Right lobe of liver (tissue), 6 donors: ENCODE measurements around the gene ALDH4A1. TPM values are rescaled to one million over a fixed set of nuclear protein-coding genes. Genes with fewer than 3 reads are reported as not detected.
A peak's percentile ranks its signal among the peaks of the same experiment; 100 is the strongest.

ENCODE experiments used
- ATAC-seq, 4 donors: fragments of 200-7000 bp; cut with Tn5 transposase; one replicate each; pipeline ENCODE4 v1.9.1; 2020; ENCODE audit warnings: mild to moderate bottlenecking in 4 of 4, moderate library complexity in 4 of 4
- DNase-seq, 3 donors: peaks; one replicate each; pipeline ENCODE4 v3.0.0-alpha.2; 2020
- H3K27ac ChIP-seq, 3 donors: fragments of 200-600 bp; one replicate each; pipeline ENCODE4 v1.8.0; 2022
- H3K27me3 ChIP-seq, 2 donors: fragments of 200-600 bp; one replicate each; pipeline ENCODE4 v1.8.0; 2022
- H3K36me3 ChIP-seq, 4 donors: fragments of 200-600 bp; sonication (generic) in 1 of 4; one replicate each; pipeline versions ENCODE4 v1.5.1 to v1.8.0; 2017 to 2022; ENCODE audit warnings: control low read depth in 1 of 4
- H3K4me1 ChIP-seq, 4 donors: fragments of 200-600 bp; sonication (generic) in 1 of 4; one replicate each; pipeline versions ENCODE4 v1.5.1 to v1.8.0; 2017 to 2022; ENCODE audit warnings: control low read depth in 1 of 4
- H3K4me3 ChIP-seq, 3 donors: fragments of 200-600 bp; one replicate each; pipeline ENCODE4 v1.8.0; 2022
- H3K9me3 ChIP-seq, 4 donors: fragments of 200-600 bp; sonication (generic) in 1 of 4; one replicate each; pipeline versions ENCODE4 v1.5.1 to v1.8.0; 2017 to 2022; ENCODE audit warnings: control low read depth in 1 of 4
- POLR2A ChIP-seq: fragments of 450-650 bp; IDR thresholded peaks from one replicate; pipeline ENCODE4 v1.6.1; 2017; ENCODE audit warnings: antibody characterized with exemption, mild to moderate bottlenecking
- WGBS: methylation state at CpG from one replicate; pipeline ENCODE4 v1.1.6; 2018; ENCODE audit warnings: low coverage, low lambda C conversion rate; ENCODE audit not compliant: insufficient coverage; ENCODE audit errors: missing lambda C conversion rate; 5-methylcytosine and 5-hydroxymethylcytosine counted together
- intact Hi-C, 2 donors: fragments of 100-400 bp; cut with DNase I; formaldehyde crosslinking; loops; one replicate each; pipeline versions ENCODE4 v1.11.2 to v1.14.1; 2022
- total RNA-seq, 6 experiments: library from RNA; depleted of rRNA in 2 of 6; stranded (reverse); fragments of >200 nt in 2 of 6; fragmentation: NEBNext Ultra II Directional in 3 of 6; extraction: Animal tissue kit (Norgen Biotek cat#: 25700) in 3 of 6; gene quantifications; one replicate each; pipeline versions ENCODE4 v1.1.0 to v1.2.4, GENCODE V29; 2016 to 2023
- TF ChIP-seq, protein P1 (sequence below), 4 donors: fragments of 200-600 bp in 3 of 4; fragments of 450-650 bp in 1 of 4; IDR thresholded peaks; one replicate each; pipeline versions ENCODE4 v1.5.1 to v1.8.0; 2016 to 2022; ENCODE audit warnings: antibody characterized with exemption in 4 of 4, mild to moderate bottlenecking in 2 of 4
- donor health status: DM: no; HTN: yes; CAD: no.
- donor health status: DM: no; HTN: no; CAD: no.
- donor health status: DM: no; HTN: no; CAD: no.
- donor health status: DM: no; HTN: yes; CAD: no.
- donor health status: DM: no; HTN: yes; CAD: no.

ALDH4A1 gene
- total RNA-seq, 6 experiments from 2014 or later = 218 to 364 (median 265) TPM

DNA sequence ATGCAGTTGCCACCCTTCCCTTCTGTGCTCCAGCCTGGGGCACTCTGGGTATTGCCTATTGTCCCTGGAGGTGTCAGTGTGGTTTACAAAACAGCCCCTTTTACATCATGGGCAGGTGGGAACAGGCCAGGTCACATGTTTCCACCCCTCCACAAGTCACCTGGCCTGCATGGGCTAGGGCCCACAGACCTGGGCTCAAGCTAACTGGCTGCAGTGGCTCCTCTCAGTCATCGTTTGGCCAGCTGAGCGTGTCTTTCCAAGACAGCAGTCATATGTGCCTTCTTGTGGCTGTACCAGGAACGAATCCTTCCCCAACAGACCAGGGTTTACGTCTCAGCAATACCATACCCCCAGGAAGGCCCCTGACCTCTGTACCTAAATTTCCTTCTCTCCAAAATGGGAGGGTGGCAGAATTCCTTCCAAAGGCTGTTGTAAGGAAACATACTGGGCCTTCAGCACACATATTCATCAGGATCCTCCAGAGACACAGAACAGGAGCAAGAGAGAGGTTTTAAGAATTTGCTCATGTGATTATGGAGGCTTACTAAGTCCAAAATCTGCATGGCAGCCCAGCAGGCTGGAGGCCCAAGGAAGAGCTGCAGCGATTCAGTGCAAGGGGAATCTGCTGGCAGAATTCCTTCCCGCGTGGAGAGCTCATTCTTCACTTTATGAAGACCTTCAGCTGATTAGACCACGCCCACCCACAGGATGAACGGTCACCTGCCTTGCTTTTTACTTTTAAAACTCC is 32.3 kb downstream of the ALDH4A1 start:
- WGBS = 62% methylated on average over 6 of the region's 9 CpGs
- TF ChIP-seq, protein P1, sequence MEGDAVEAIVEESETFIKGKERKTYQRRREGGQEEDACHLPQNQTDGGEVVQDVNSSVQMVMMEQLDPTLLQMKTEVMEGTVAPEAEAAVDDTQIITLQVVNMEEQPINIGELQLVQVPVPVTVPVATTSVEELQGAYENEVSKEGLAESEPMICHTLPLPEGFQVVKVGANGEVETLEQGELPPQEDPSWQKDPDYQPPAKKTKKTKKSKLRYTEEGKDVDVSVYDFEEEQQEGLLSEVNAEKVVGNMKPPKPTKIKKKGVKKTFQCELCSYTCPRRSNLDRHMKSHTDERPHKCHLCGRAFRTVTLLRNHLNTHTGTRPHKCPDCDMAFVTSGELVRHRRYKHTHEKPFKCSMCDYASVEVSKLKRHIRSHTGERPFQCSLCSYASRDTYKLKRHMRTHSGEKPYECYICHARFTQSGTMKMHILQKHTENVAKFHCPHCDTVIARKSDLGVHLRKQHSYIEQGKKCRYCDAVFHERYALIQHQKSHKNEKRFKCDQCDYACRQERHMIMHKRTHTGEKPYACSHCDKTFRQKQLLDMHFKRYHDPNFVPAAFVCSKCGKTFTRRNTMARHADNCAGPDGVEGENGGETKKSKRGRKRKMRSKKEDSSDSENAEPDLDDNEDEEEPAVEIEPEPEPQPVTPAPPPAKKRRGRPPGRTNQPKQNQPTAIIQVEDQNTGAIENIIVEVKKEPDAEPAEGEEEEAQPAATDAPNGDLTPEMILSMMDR (IDR thresholded peaks at IDR 0.05) = no peak
- TF ChIP-seq POLR2A = no peak
- no peak for DNase-seq
- Histone ChIP-seq H3K9me3 (no peaks in the 10 kb centered on the region), H3K27ac (no peak overlapping the region), H3K36me3 (peaks cover 0 to 26% (median 13%) of the 10 kb centered on the region in 4 donors), H3K27me3 (no peaks in the 10 kb centered on the region), H3K4me3 (no peak overlapping the region), H3K4me1 (peaks cover 0 to 7% (median 0%) of the 10 kb centered on the region in 4 donors)
- ATAC-seq = peak in 1 of 4 donors; percentile 11
- intact Hi-C loops = no loop called here

GRCh38 chr1:18868801-18869424 is 33.4 kb downstream of the ALDH4A1 start:
- DNase-seq = no peak
- Histone ChIP-seq H3K27me3 (no peaks in the 10 kb centered on the region), H3K4me1 (no peaks in the 10 kb centered on the region), H3K36me3 (peaks cover 0 to 23% (median 11%) of the 10 kb centered on the region in 4 donors), H3K4me3 (no peak overlapping the region), H3K27ac (no peak overlapping the region), H3K9me3 (no peaks in the 10 kb centered on the region)
- no peak for TF ChIP-seq POLR2A
- TF ChIP-seq, protein P1 (IDR thresholded peaks at IDR 0.05) = no peak
- intact Hi-C loops = no loop called here
- ATAC-seq = peak in 1 of 4 donors; percentile 2
- 74% methylated on average over 4 of the region's 12 CpGs for WGBS

DNA sequence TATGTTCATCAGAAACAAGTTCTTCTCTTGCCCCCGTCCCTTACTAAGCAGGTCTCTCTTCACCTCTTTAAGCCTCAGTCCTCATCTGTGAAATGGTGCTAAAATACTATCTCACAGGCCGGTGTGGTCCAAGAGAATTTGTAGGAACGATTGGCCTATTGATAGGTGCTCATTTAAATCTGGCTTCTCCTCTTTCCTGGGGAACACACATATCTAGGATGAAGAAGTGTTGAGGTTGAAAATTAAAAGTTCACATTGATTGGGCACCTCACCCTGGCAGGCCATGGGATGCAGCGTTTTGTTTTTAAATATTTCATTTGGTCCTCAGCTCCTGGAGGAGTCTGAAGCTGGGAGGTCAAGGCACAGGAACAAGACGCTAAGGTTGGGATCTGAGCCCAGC is 34.0 kb downstream of the ALDH4A1 start:
- ATAC-seq (no peak), DNase-seq (no peak)
- H3K9me3 ChIP-seq = no peaks in the 10 kb centered on the region
- peaks cover 0 to 18% (median 6%) of the 10 kb centered on the region in 4 donors for H3K36me3 ChIP-seq
- H3K27ac ChIP-seq = no peak overlapping the region
- no peaks in the 10 kb centered on the region for H3K27me3 ChIP-seq
- intact Hi-C loops = no loop called here
- no peak overlapping the region for H3K4me3 ChIP-seq
- TF ChIP-seq POLR2A = no peak
- TF ChIP-seq, protein P1 (IDR thresholded peaks at IDR 0.05) = no peak
- H3K4me1 ChIP-seq = no peaks in the 10 kb centered on the region
- WGBS = 52% methylated on average over 3 of the region's 5 CpGs

- ATAC-seq (no peak), DNase-seq (peak in 1 of 3 donors; percentile 7)
- H3K27me3 ChIP-seq = no peaks in the 10 kb centered on the region
- H3K27ac ChIP-seq = no peak overlapping the region
- H3K4me1 ChIP-seq = no peaks in the 10 kb centered on the region
- intact Hi-C loops = no loop called here
- H3K36me3 ChIP-seq = peaks cover 0 to 3% (median 0%) of the 10 kb centered on the region in 4 donors
- no peak overlapping the region for H3K4me3 ChIP-seq
- TF ChIP-seq, protein P1 (IDR thresholded peaks at IDR 0.05) = no peak
- TF ChIP-seq POLR2A = no peak
- WGBS = 47% methylated on average over 3 of the region's 3 CpGs
- H3K9me3 ChIP-seq = no peaks in the 10 kb centered on the region
Measured at GRCh38 chr1:18866846-18867245, 35.5 kb downstream of the ALDH4A1 start.
